ENCODE data around the gene LMNTD1.
"Not testable (repeated sequence)": the region's sequence is repeated elsewhere in the genome, so short reads cannot be mapped to it uniquely, and the experiment has no call there.

LMNTD1 gene

GRCh38 chr12:25494926-25495325 is 58.2 kb downstream of the LMNTD1 start:
- Histone ChIP-seq H3K27me3 (no peaks in the 10 kb centered on the region), H3K36me3 (no peaks in the 10 kb centered on the region)
- no peak for TF ChIP-seq CTCF (IDR thresholded peaks at IDR 0.05; ENCODE audit: low read depth, low read length)

GRCh38 chr12:25493682-25494081 is 59.4 kb downstream of the LMNTD1 start:
- Histone ChIP-seq H3K4me1 (no peaks in the 10 kb centered on the region), H3K9me3 (no peaks in the 10 kb centered on the region), H3K36me3 (no peaks in the 10 kb centered on the region), H3K27me3 (no peaks in the 10 kb centered on the region), H3K4me3 (ENCODE audit: low read depth, low read length) (no peak overlapping the region)
- no peak for DNase-seq
- no peak for TF ChIP-seq CTCF (IDR thresholded peaks at IDR 0.05; ENCODE audit: low read depth, low read length)

More at GRCh38 chr12:25494926-25495325, 58.2 kb downstream of the LMNTD1 start:
- Histone ChIP-seq H3K9me3 (no peaks in the 10 kb centered on the region), H3K4me1 (no peaks in the 10 kb centered on the region), H3K4me3 (ENCODE audit: low read depth, low read length) (no peak overlapping the region)
- DNase-seq = no peak

- H3K4me3 ChIP-seq (ENCODE audit: low read depth, low read length) = no peak overlapping the region
- TF ChIP-seq CTCF (IDR thresholded peaks at IDR 0.05; ENCODE audit: low read depth, low read length) = no peak
- H3K9me3 ChIP-seq = no peaks in the 10 kb centered on the region
- no peak for DNase-seq
- H3K36me3 ChIP-seq = no peaks in the 10 kb centered on the region
- H3K4me1 ChIP-seq = no peaks in the 10 kb centered on the region
- H3K27me3 ChIP-seq = no peaks in the 10 kb centered on the region
These were observed 61.4 kb downstream of the LMNTD1 start for GRCh38 chr12:25491396-25492325.

- not testable (repeated sequence) for H3K36me3 ChIP-seq; DNase-seq; H3K27me3 ChIP-seq; H3K4me3 ChIP-seq (ENCODE audit: low read depth, low read length); H3K4me1 ChIP-seq; H3K9me3 ChIP-seq
These were observed 63.9 kb downstream of the LMNTD1 start for GRCh38 chr12:25488956-25489870.

- H3K4me3 ChIP-seq (ENCODE audit: low read depth, low read length) = no peak overlapping the region
- DNase-seq = no peak
- H3K36me3 ChIP-seq = no peaks in the 10 kb centered on the region
- TF ChIP-seq CTCF (IDR thresholded peaks at IDR 0.05; ENCODE audit: low read depth, low read length) = no peak
- no peaks in the 10 kb centered on the region for H3K9me3 ChIP-seq
- H3K4me1 ChIP-seq = no peaks in the 10 kb centered on the region
- no peaks in the 10 kb centered on the region for H3K27me3 ChIP-seq
These were observed 70.5 kb downstream of the LMNTD1 start for GRCh38 chr12:25482625-25483024.

DNA sequence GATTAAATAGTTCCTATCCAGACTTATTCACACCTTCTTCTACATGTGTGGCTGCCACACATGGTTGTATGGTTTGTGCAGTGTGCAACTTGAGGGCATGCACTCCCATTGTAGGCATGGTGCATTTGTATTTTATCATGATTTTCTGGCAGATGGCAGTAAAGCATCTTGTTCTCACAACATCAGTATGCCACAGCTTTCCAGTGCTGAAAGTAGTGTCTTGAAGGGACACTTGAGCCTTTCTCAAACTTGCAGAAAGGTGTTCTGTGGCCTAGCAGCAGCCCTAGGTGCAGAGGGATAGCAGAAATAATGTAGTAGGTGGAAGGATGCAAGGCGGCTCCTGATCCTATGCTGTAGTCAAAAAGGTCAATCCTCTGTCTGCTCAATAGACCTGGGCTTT is 72.9 kb downstream of the LMNTD1 start:
- Histone ChIP-seq H3K4me1 (no peaks in the 10 kb centered on the region), H3K36me3 (no peaks in the 10 kb centered on the region), H3K9me3 (no peaks in the 10 kb centered on the region), H3K4me3 (ENCODE audit: low read depth, low read length) (no peak overlapping the region), H3K27me3 (no peaks in the 10 kb centered on the region)
- TF ChIP-seq CTCF (IDR thresholded peaks at IDR 0.05; ENCODE audit: low read depth, low read length) = no peak
- DNase-seq = no peak
